ENCODE data around the gene PLEKHM1. TPM values are rescaled to one million over a fixed set of nuclear protein-coding genes. Genes with fewer than 3 reads are reported as not detected.
"Not testable (repeated sequence)": the region's sequence is repeated elsewhere in the genome, so short reads cannot be mapped to it uniquely, and the experiment has no call there.

PLEKHM1 gene
- total and polyA plus RNA-seq, 2 experiments from 2014 or later, result 15.3 to 26.0 TPM

GRCh38 chr17:45460422-45460821 lies 30.1 kb downstream of the PLEKHM1 start:
- H3K9me2 ChIP-seq (ENCODE audit: insufficient read depth); H3K4me1 ChIP-seq (ENCODE audit: insufficient read depth); H3K79me2 ChIP-seq (ENCODE audit: insufficient read depth); H3K27me3 ChIP-seq (replicated peaks; ENCODE audit: insufficient read depth); in situ Hi-C loops (cut with MboI); H3K27ac ChIP-seq; H3F3A ChIP-seq (ENCODE audit: insufficient read depth); H4K20me1 ChIP-seq (ENCODE audit: insufficient read depth); DNase-seq; H2AFZ ChIP-seq; H3K4me2 ChIP-seq (ENCODE audit: unreplicated experiment); H3K36me3 ChIP-seq (ENCODE audit: low read depth); H3K9ac ChIP-seq; H3K9me3 ChIP-seq (ENCODE audit: low read depth); H3K4me3 ChIP-seq: not testable (repeated sequence)
- WGBS, 2 experiments (ENCODE audit: low coverage in 1 of 2, low lambda C conversion rate in 2 of 2, missing lambda C conversion rate in 2 of 2), result 96 to 99% methylated on average over 5 of the region's 5 CpGs

- 92 to 94% methylated on average over 7 to 8 of the region's 8 CpGs for WGBS, 2 experiments (ENCODE audit: low coverage in 1 of 2, low lambda C conversion rate in 2 of 2, missing lambda C conversion rate in 2 of 2)
- H3K9me3 ChIP-seq (ENCODE audit: low read depth); H3K9ac ChIP-seq: not testable (repeated sequence)
Measured at GRCh38 chr17:45454341-45454740, 36.2 kb downstream of the PLEKHM1 start.

GRCh38 chr17:45453731-45454130 lies 36.8 kb downstream of the PLEKHM1 start:
- H3K79me2 ChIP-seq (ENCODE audit: insufficient read depth); H4K20me1 ChIP-seq (ENCODE audit: insufficient read depth); H2AFZ ChIP-seq; H3K27ac ChIP-seq; H3F3A ChIP-seq (ENCODE audit: insufficient read depth); H3K36me3 ChIP-seq (ENCODE audit: low read depth); DNase-seq; H3K4me3 ChIP-seq; H3K9me2 ChIP-seq (ENCODE audit: insufficient read depth); H3K27me3 ChIP-seq (replicated peaks; ENCODE audit: insufficient read depth); H3K9ac ChIP-seq; H3K4me2 ChIP-seq (ENCODE audit: unreplicated experiment); H3K9me3 ChIP-seq (ENCODE audit: low read depth); in situ Hi-C loops (cut with MboI); H3K4me1 ChIP-seq (ENCODE audit: insufficient read depth): not testable (repeated sequence)
- 91 to 95% methylated on average over 17 of the region's 17 CpGs for WGBS, 2 experiments (ENCODE audit: low coverage in 1 of 2, low lambda C conversion rate in 2 of 2, missing lambda C conversion rate in 2 of 2)

More at GRCh38 chr17:45454341-45454740, 36.2 kb downstream of the PLEKHM1 start:
- H4K20me1 ChIP-seq (ENCODE audit: insufficient read depth); in situ Hi-C loops (cut with MboI); H3K9me2 ChIP-seq (ENCODE audit: insufficient read depth); H3F3A ChIP-seq (ENCODE audit: insufficient read depth); H3K4me2 ChIP-seq (ENCODE audit: unreplicated experiment); H3K27me3 ChIP-seq (replicated peaks; ENCODE audit: insufficient read depth); H3K27ac ChIP-seq; H3K79me2 ChIP-seq (ENCODE audit: insufficient read depth); H3K4me1 ChIP-seq (ENCODE audit: insufficient read depth); H3K4me3 ChIP-seq; H3K36me3 ChIP-seq (ENCODE audit: low read depth); H2AFZ ChIP-seq; DNase-seq: not testable (repeated sequence)

- H3K4me1 ChIP-seq (ENCODE audit: insufficient read depth); H2AFZ ChIP-seq; H3K4me3 ChIP-seq; H3K9me3 ChIP-seq (ENCODE audit: low read depth); H4K20me1 ChIP-seq (ENCODE audit: insufficient read depth); H3K79me2 ChIP-seq (ENCODE audit: insufficient read depth); H3K9me2 ChIP-seq (ENCODE audit: insufficient read depth); H3F3A ChIP-seq (ENCODE audit: insufficient read depth); H3K4me2 ChIP-seq (ENCODE audit: unreplicated experiment); DNase-seq; in situ Hi-C loops (cut with MboI); H3K9ac ChIP-seq; H3K36me3 ChIP-seq (ENCODE audit: low read depth); H3K27ac ChIP-seq; H3K27me3 ChIP-seq (replicated peaks; ENCODE audit: insufficient read depth): not testable (repeated sequence)
- WGBS, 2 experiments (ENCODE audit: low coverage in 1 of 2, low lambda C conversion rate in 2 of 2, missing lambda C conversion rate in 2 of 2), result 93% methylated on average over 7 of the region's 7 CpGs; no CpG with 5 or more reads in 1 of the 2 experiments
Measured at GRCh38 chr17:45453225-45453534, 37.3 kb downstream of the PLEKHM1 start.

- H3K9ac ChIP-seq; H3F3A ChIP-seq (ENCODE audit: insufficient read depth); DNase-seq; H3K9me2 ChIP-seq (ENCODE audit: insufficient read depth); H2AFZ ChIP-seq; in situ Hi-C loops (cut with MboI); H3K27me3 ChIP-seq (replicated peaks; ENCODE audit: insufficient read depth); H3K27ac ChIP-seq; H4K20me1 ChIP-seq (ENCODE audit: insufficient read depth); H3K4me1 ChIP-seq (ENCODE audit: insufficient read depth); H3K9me3 ChIP-seq (ENCODE audit: low read depth); H3K36me3 ChIP-seq (ENCODE audit: low read depth); H3K79me2 ChIP-seq (ENCODE audit: insufficient read depth); H3K4me3 ChIP-seq; H3K4me2 ChIP-seq (ENCODE audit: unreplicated experiment): not testable (repeated sequence)
- WGBS, 2 experiments (ENCODE audit: low coverage in 1 of 2, low lambda C conversion rate in 2 of 2, missing lambda C conversion rate in 2 of 2), result 45 to 50% methylated on average over 8 to 9 of the region's 9 CpGs
Measured at GRCh38 chr17:45452329-45453224, 37.9 kb downstream of the PLEKHM1 start.

- H3K79me2 ChIP-seq (ENCODE audit: insufficient read depth); H3K4me2 ChIP-seq (ENCODE audit: unreplicated experiment); H2AFZ ChIP-seq; H3K9ac ChIP-seq; H3K9me3 ChIP-seq (ENCODE audit: low read depth); H3K36me3 ChIP-seq (ENCODE audit: low read depth); H3F3A ChIP-seq (ENCODE audit: insufficient read depth); H3K27ac ChIP-seq; H4K20me1 ChIP-seq (ENCODE audit: insufficient read depth); DNase-seq; H3K27me3 ChIP-seq (replicated peaks; ENCODE audit: insufficient read depth); H3K9me2 ChIP-seq (ENCODE audit: insufficient read depth); in situ Hi-C loops (cut with MboI); H3K4me3 ChIP-seq: not testable (repeated sequence)
- WGBS, 2 experiments (ENCODE audit: low coverage in 1 of 2, low lambda C conversion rate in 2 of 2, missing lambda C conversion rate in 2 of 2), result 86 to 87% methylated on average over 6 of the region's 10 CpGs
- peaks cover 11% of the 10 kb centered on the region for H3K4me1 ChIP-seq (ENCODE audit: insufficient read depth)
Measured at GRCh38 chr17:45451660-45452059, 38.9 kb downstream of the PLEKHM1 start.

Data from GM23248 (cell line).